Peyer's patch (tissue), 4 donors: ENCODE data around the gene TRPV5.

ENCODE experiments used
- POLR2A ChIP-seq, 2 donors: fragments of 450-650 bp; IDR thresholded peaks; one replicate each; pipeline ENCODE4 v1.5.1; 2017; ENCODE audit warnings: antibody characterized with exemption in 2 of 2, mild to moderate bottlenecking in 2 of 2, moderate library complexity in 2 of 2
- TF ChIP-seq, protein P1 (sequence below), 6 experiments: fragments of 450-650 bp in 4 of 6; fragments of 200-600 bp in 2 of 6; sonication (generic) in 1 of 6; IDR thresholded peaks; one replicate each; pipeline ENCODE4 v1.5.1; 2017 to 2019; ENCODE audit warnings: antibody characterized with exemption in 6 of 6, mild to moderate bottlenecking in 3 of 6, moderate library complexity in 1 of 6

DNA sequence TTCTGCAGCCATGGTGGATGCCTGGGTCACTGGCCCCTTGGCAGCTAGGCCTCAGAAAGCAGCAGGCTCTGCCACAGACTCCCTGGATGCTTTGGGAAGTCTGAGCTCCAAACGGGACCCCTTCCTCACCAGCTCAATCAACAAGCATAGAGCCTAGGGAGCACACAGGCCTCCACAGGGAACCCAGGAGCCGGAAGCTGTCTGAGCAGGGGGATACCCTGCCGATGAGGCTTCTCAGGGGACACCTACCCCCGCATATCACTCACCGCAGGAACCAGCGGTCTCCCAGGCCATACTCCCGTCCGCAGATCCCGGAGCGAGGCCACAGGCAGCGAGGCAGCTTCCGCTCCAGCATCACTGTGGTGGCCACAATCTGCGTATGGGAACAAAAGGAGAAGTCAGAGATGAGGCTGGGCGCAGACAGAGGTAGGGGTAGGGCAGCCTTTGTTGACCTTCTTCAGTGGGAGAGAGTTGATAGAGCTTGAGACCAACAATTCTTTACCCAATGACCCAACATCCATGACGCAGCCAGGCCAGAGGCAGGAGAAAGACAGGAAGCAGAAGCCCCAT, 61.4 kb downstream of the TRPV5 start:
- TF ChIP-seq, protein P1, sequence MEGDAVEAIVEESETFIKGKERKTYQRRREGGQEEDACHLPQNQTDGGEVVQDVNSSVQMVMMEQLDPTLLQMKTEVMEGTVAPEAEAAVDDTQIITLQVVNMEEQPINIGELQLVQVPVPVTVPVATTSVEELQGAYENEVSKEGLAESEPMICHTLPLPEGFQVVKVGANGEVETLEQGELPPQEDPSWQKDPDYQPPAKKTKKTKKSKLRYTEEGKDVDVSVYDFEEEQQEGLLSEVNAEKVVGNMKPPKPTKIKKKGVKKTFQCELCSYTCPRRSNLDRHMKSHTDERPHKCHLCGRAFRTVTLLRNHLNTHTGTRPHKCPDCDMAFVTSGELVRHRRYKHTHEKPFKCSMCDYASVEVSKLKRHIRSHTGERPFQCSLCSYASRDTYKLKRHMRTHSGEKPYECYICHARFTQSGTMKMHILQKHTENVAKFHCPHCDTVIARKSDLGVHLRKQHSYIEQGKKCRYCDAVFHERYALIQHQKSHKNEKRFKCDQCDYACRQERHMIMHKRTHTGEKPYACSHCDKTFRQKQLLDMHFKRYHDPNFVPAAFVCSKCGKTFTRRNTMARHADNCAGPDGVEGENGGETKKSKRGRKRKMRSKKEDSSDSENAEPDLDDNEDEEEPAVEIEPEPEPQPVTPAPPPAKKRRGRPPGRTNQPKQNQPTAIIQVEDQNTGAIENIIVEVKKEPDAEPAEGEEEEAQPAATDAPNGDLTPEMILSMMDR (IDR thresholded peaks at IDR 0.05): no peak
- TF ChIP-seq POLR2A (IDR thresholded peaks at IDR 0.05): no peak
